ENCODE data around the gene NLRP9. TPM values are rescaled to one million over a fixed set of nuclear protein-coding genes. Genes with fewer than 3 reads are reported as not detected.

Gene NLRP9
- total and polyA plus RNA-seq, 8 donors, result 0.04 to 0.12 (median 0.07) TPM; not detected in 4

DNA sequence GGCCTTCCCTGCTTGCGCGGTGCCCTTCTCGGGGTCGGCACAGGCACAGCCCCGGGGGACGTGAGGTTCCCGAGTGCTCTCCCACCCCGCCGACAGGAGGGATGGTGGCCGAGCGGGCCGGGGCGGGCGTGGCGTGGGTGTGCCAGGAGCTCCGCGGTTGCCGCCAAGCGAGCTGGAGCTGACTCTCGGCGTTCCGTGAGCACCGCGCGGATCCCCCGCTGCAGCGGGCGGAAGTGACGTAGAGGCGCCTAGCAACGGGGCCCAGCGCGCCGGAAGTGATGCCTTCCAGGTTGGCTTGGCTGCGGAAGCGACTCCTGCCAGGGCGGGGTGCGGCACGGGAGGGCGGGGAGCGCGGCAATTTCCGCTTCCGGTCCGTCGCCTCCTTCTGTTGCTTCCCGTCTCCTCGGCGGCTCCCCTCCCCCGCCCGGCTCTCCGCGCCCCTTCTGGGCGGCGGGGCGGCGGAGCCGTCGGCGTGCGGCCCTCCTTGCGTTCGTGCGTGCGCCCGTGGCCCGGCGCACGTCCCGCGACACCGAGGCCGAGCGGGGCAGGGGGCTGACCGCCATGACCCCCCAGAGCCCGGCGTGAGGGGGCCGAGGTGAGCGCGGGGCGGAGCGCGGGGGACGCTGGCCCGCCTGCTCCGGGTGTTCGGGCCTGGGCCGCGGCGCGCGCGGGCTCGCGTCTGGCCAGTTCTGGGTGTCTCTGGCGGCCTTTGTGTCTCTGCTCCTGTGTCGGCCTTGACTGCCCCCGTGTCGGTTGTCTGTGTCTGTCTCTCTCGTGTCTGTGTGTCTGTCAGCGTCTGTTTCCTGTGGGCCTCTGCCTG lies 63.2 kb downstream of the NLRP9 start, which contains the start of gene EPN1:
EPN1 (plus strand) TSS at position 386 of the 820 bp plus-strand sequence. CDS start 3,402 bp downstream, outside the sequence.
- intact Hi-C loops (cut with DNase I), result no loop called here
- H3K27me3 ChIP-seq, result no peaks in the 10 kb centered on the region
- WGBS, 2 donors, result 0 to 1% methylated on average over 62 to 101 of the region's 101 CpGs
- FAIRE-seq (no peak), ATAC-seq (peak; percentile 85 to 92 (median 88)), DNase-seq (peak; percentile 96 to 98 (median 96))
- H3K36me3 ChIP-seq, result peaks cover 0 to 20% (median 11%) of the 10 kb centered on the region in 3 donors
- H3K27ac ChIP-seq, result peak within 1 kb of the TSS; percentile 67 to 88 (median 84)
- H3K9me3 ChIP-seq, result no peaks in the 10 kb centered on the region
- H3K4me3 ChIP-seq, result peak within 1 kb of the TSS; percentile 74 to 98 (median 84)
- TF ChIP-seq, protein P1, sequence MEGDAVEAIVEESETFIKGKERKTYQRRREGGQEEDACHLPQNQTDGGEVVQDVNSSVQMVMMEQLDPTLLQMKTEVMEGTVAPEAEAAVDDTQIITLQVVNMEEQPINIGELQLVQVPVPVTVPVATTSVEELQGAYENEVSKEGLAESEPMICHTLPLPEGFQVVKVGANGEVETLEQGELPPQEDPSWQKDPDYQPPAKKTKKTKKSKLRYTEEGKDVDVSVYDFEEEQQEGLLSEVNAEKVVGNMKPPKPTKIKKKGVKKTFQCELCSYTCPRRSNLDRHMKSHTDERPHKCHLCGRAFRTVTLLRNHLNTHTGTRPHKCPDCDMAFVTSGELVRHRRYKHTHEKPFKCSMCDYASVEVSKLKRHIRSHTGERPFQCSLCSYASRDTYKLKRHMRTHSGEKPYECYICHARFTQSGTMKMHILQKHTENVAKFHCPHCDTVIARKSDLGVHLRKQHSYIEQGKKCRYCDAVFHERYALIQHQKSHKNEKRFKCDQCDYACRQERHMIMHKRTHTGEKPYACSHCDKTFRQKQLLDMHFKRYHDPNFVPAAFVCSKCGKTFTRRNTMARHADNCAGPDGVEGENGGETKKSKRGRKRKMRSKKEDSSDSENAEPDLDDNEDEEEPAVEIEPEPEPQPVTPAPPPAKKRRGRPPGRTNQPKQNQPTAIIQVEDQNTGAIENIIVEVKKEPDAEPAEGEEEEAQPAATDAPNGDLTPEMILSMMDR (IDR thresholded peaks at IDR 0.05), result no peak
- H3K4me1 ChIP-seq, result peaks cover 24 to 41% (median 25%) of the 10 kb centered on the region in 3 donors

DNA sequence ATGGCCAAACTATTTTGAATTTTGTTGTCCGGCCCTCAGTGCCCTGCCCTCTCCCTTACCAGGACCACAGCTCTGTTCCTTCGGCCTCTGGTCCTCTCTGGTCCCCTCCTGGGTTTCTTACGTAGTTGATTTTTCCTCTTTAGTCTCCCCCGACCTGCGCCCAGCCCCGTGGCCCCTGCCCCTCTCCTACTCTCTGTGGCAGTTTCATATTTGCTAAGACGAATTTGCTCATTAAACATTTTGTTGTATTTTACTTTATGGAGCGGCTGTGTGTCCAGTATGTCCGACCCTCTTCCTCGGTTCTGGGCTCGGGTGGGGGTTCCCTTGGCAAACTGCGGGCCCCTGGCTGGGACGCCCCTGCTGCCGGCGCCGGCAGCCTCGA lies 63.8 kb downstream of the NLRP9 start:
- Histone ChIP-seq H3K27ac (peak overlapping the region; percentile 67 to 88 (median 84)), H3K4me3 (peak overlapping the region; percentile 74 to 98 (median 84)), H3K4me1 (peaks cover 24 to 40% (median 25%) of the 10 kb centered on the region in 3 donors), H3K36me3 (peaks cover 4 to 24% (median 17%) of the 10 kb centered on the region in 3 donors), H3K27me3 (no peaks in the 10 kb centered on the region), H3K9me3 (no peaks in the 10 kb centered on the region)
- TF ChIP-seq, protein P1 (IDR thresholded peaks at IDR 0.05), result no peak
- FAIRE-seq (no peak), DNase-seq (no peak), ATAC-seq (no peak)
- intact Hi-C loops (cut with DNase I), result no loop called here
- WGBS, 2 donors, result 21 to 25% methylated on average over 15 to 17 of the region's 17 CpGs

DNA sequence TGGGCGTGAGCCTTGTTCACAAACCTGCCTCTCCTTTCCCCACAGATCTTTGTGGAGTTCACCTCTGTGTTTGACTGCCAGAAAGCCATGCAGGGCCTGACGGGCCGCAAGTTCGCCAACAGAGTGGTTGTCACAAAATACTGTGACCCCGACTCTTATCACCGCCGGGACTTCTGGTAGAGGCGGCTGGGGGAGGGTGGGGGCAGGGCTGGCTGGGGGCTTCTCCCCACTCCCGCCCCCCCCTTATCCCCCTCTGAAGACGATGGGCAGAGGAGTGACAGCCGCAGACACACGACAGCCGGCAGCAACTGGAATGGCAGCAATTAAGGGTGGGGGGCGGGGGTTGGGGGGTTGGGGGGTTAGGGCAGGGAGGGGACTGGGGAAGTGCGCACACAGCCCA lies 64.3 kb downstream of the NLRP9 start:
- no peaks in the 10 kb centered on the region for H3K27me3 ChIP-seq
- 60 to 62% methylated on average over 13 to 15 of the region's 15 CpGs for WGBS, 2 donors
- no peak overlapping the region for H3K4me3 ChIP-seq
- ATAC-seq (no peak), FAIRE-seq (no peak), DNase-seq (peak in 1 of 6 donors; percentile 53)
- H3K27ac ChIP-seq, result no peak overlapping the region
- TF ChIP-seq, protein P1 (IDR thresholded peaks at IDR 0.05), result no peak
- peaks cover 18 to 34% (median 25%) of the 10 kb centered on the region in 3 donors for H3K4me1 ChIP-seq
- H3K36me3 ChIP-seq, result peaks cover 7 to 24% (median 19%) of the 10 kb centered on the region in 3 donors
- intact Hi-C loops (cut with DNase I), result no loop called here
- H3K9me3 ChIP-seq, result no peaks in the 10 kb centered on the region

DNA sequence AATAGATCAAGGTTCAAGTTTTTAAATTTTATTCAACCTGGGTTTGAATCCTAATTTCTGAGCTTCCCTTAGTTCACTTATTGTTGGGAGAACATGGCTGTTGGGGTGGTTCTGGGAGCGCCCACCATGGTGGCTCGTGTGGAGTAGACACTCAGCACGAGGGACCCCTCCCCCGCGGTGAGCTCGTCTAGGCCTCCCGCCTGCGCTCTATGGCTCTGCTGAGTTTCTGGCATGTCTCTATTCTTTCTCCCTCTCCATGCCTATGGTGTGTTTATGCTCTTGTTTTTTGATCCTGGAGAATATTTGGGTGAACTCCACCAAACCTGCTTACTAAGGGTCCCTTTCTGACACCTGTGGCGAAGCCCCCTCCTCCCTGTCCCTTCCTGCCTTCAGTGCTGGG lies 64.7 kb downstream of the NLRP9 start:
- 79 to 85% methylated on average over 9 of the region's 9 CpGs for WGBS, 2 donors
- no peak for FAIRE-seq
- H3K9me3 ChIP-seq, result no peaks in the 10 kb centered on the region
- ATAC-seq, result no peak
- DNase-seq, result peak in 1 of 6 donors; percentile 58
- peaks cover 14 to 30% (median 23%) of the 10 kb centered on the region in 3 donors for H3K4me1 ChIP-seq
- no peaks in the 10 kb centered on the region for H3K27me3 ChIP-seq
- peaks cover 7 to 24% (median 19%) of the 10 kb centered on the region in 3 donors for H3K36me3 ChIP-seq
- H3K27ac ChIP-seq, result no peak overlapping the region
- TF ChIP-seq, protein P1 (IDR thresholded peaks at IDR 0.05), result no peak
- intact Hi-C loops (cut with DNase I), result no loop called here
- H3K4me3 ChIP-seq, result no peak overlapping the region

Data from pancreas (tissue), 10 donors.